Measurements from ENCODE around the gene ZNF768. TPM values are rescaled to one million over a fixed set of nuclear protein-coding genes. Genes with fewer than 3 reads are reported as not detected.

Gene ZNF768
- total RNA-seq, 4 donors from 2014 or later: 41.3 to 87.8 (median 50.9) TPM

DNA sequence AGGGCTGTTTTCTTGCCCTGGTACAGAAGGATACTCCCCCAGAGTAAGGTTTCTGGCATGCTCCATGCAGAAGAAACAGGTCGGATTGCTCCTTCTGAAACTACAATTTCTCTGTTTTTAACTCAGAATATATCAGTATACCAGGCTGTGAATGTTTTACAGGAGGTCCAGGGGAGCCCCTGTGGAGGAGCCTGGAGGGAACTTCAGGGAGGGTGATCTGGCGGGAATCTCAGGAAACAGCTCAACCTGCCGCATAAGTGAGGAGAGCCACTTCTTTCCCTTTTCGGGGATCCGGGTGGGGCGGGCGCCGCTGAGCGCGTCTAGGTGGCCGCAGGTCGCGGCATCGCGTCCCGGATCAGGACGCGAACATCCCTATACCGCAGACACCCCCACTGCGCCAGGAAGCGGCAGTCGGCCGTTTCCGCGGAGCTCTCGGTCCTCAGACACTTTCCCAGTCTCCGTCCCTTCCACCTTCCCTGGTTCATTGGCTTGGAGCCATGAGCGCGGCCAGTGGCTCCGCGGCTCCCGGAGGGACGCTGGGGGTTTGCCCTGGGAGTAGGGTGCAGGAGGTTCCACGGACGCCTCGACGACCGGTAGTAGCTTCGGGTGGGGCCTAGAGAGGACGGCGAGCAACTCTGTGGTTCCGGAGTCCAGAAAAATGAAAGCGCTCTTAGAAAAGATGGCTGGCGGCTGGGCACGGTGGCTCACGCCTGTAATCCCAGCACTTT, 34.9 kb upstream of the ZNF768 start:
- Histone ChIP-seq H3K27ac (peak overlapping the region; percentile 8 to 74 (median 56)), H3K4me3 (peak overlapping the region; percentile 55 to 56), H3K9me3 (no peaks in the 10 kb centered on the region), H3K36me3 (peaks cover 0 to 4% of the 10 kb centered on the region in 2 donors), H3K27me3 (no peaks in the 10 kb centered on the region), H3K4me1 (peaks cover 0 to 36% (median 11%) of the 10 kb centered on the region in 3 donors)
- ATAC-seq: no peak
- TF ChIP-seq POLR2A (IDR thresholded peaks at IDR 0.05) (no peak), POLR2AphosphoS5 (IDR thresholded peaks at IDR 0.05) (no peak), EP300 (IDR thresholded peaks at IDR 0.05) (no peak), CTCF (IDR thresholded peaks at IDR 0.05) (no peak)
- 0 to 22% methylated on average over 1 of the region's 46 CpGs for WGBS, 2 donors (ENCODE audit: low coverage in 1 of 2)

DNA sequence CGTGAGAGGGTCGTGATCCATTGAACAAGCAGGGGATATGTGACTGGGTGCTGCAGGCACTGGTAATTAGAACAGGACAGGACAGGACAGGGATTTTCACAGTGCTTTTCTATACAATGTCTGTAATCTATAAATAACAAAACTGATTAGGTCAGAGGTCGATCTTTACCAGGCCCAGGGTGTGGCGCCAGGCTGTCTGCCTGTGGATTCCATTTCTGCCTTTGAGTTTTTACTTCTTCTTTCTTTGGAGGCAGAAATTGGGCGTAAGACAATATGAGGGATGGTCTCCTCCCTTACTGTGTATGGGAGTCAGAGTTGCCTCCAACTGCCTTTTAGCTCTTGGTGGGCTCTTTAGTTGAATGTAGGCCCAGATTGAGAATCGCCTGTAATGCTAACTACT, 33.3 kb upstream of the ZNF768 start:
- peaks cover 0 to 44% (median 11%) of the 10 kb centered on the region in 3 donors for H3K4me1 ChIP-seq
- ATAC-seq: no peak
- TF ChIP-seq POLR2A (IDR thresholded peaks at IDR 0.05) (no peak), EP300 (IDR thresholded peaks at IDR 0.05) (no peak), POLR2AphosphoS5 (IDR thresholded peaks at IDR 0.05) (no peak), CTCF (IDR thresholded peaks at IDR 0.05) (no peak)
- H3K4me3 ChIP-seq: no peak overlapping the region
- H3K9me3 ChIP-seq: no peaks in the 10 kb centered on the region
- no peak overlapping the region for H3K27ac ChIP-seq
- H3K36me3 ChIP-seq: peaks cover 0 to 20% of the 10 kb centered on the region in 2 donors
- WGBS, 2 donors (ENCODE audit: low coverage in 1 of 2): 87 to 100% methylated on average over 2 to 3 of the region's 6 CpGs
- H3K27me3 ChIP-seq: no peaks in the 10 kb centered on the region

GRCh38 chr16:30558789-30559377, 32.5 kb upstream of the ZNF768 start:
- Histone ChIP-seq H3K27ac (peak overlapping the region in 3 of 4 donors; percentile 90 to 99 (median 94)), H3K4me1 (peaks cover 0 to 44% (median 11%) of the 10 kb centered on the region in 3 donors), H3K9me3 (no peaks in the 10 kb centered on the region), H3K4me3 (peak overlapping the region; percentile 2 to 64), H3K27me3 (no peaks in the 10 kb centered on the region), H3K36me3 (peaks cover 0 to 28% of the 10 kb centered on the region in 2 donors)
- WGBS, 2 donors (ENCODE audit: low coverage in 1 of 2): 78 to 91% methylated on average over 9 to 19 of the region's 21 CpGs
- TF ChIP-seq CTCF (IDR thresholded peaks at IDR 0.05) (no peak), POLR2AphosphoS5 (IDR thresholded peaks at IDR 0.05) (no peak), POLR2A (IDR thresholded peaks at IDR 0.05) (no peak), EP300 (IDR thresholded peaks at IDR 0.05) (no peak)
- ATAC-seq: no peak

DNA sequence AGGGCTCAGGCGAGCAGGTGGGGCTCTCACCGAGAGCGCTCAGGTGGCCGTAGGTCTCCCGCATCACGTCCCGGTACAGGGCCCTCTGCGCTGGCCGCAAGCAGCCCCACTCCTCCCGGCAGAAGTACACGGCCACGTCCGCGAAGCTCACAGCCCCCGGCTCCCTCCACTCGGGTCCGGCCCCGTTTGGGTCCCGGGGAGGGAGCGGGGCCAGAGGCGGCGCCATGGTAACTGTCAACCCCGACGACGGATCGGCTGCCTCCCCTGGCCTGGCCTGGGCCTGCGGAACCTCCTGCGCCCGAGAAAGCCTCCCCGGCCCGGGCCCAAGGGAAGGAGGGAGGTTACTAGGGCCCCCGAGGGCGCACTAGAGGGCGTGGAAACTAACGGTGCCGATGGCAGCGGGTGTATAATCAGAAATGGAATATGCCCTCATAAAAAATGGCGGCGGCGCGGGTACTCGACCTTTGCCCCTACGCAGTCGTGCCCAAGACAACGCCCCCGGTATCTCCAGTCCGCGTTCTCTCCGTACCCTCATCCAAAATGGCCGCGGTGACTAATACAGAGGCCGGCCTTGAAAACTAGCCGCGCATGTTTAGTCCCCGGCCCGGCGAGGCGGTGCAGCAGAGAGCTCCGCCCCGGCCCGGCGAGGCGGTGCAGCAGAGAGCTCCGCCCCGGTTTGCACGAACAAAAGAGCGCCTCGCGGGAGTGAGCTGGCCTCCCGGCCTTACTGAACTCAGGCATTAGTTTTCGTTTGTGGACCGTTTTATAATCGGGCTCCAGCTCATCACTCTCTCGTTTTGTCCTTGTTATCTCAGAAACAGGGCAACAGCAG, 31.8 kb upstream of the ZNF768 start, which contains the start of gene ZNF764:
TSS of gene ZNF764 (minus strand) at position 418 of the 832 bp plus-strand sequence. CDS start at position 226, 192 bp downstream.
- H3K4me3 ChIP-seq: peak within 1 kb of the TSS; percentile 56 to 64
- H3K27ac ChIP-seq: peak within 1 kb of the TSS; percentile 84 to 99 (median 92)
- 3% methylated on average over 7 of the region's 74 CpGs; no CpG with 5 or more reads in 1 of the 2 donors for WGBS, 2 donors (ENCODE audit: low coverage in 1 of 2)
- TF ChIP-seq POLR2AphosphoS5 (IDR thresholded peaks at IDR 0.05): peak; percentile 75
- no peak for TF ChIP-seq EP300 (IDR thresholded peaks at IDR 0.05)
- peak; percentile 35 to 55 for TF ChIP-seq POLR2A (IDR thresholded peaks at IDR 0.05)
- peak in 3 of 4 experiments; percentile 17 to 19 (median 18) for TF ChIP-seq CTCF (IDR thresholded peaks at IDR 0.05)
- H3K4me1 ChIP-seq: peaks cover 0 to 44% (median 11%) of the 10 kb centered on the region in 3 donors
- no peaks in the 10 kb centered on the region for H3K9me3 ChIP-seq
- H3K36me3 ChIP-seq: peaks cover 0 to 35% of the 10 kb centered on the region in 2 donors
- H3K27me3 ChIP-seq: no peaks in the 10 kb centered on the region
- ATAC-seq: peak; percentile 99
